ENCODE data around the gene PLPPR3. TPM values are rescaled to one million over a fixed set of nuclear protein-coding genes. Genes with fewer than 3 reads are reported as not detected.

PLPPR3 gene
- total and polyA plus RNA-seq, 9 of the 15 experiments (the other 6 are each of a cell fraction or from before 2014, with no cell fraction given) = 0.01 to 48.2 (median 8.6) TPM

GRCh38 chr19:850221-850978 lies 28.6 kb upstream of the PLPPR3 start (continued):
- TF ChIP-seq ZNF280A (IDR thresholded peaks at IDR 0.05; ENCODE audit: low read depth, partially characterized antibody) = no peak
- TF ChIP-seq EP300 (IDR thresholded peaks at IDR 0.05; ENCODE audit: low read length) = peak; percentile 31; the same call in 1 of the 2 replicates
- no peak for TF ChIP-seq SNAPC5 (CRISPR knock-in tag; IDR thresholded peaks at IDR 0.05)
- TF ChIP-seq ARID1B (IDR thresholded peaks at IDR 0.05) = 0 out of 2 replicates have a peak, but pooled peaks have one; percentile 9
- no peak for TF ChIP-seq NFYB (IDR thresholded peaks at IDR 0.05; ENCODE audit: extremely low read depth, insufficient read length)
- no peak for TF ChIP-seq ZBTB26 (CRISPR knock-in tag; IDR thresholded peaks at IDR 0.05)
- TF ChIP-seq ZNF140 (CRISPR knock-in tag; IDR thresholded peaks at IDR 0.05) = no peak
- no peak for TF ChIP-seq ZNF197 (CRISPR knock-in tag; IDR thresholded peaks at IDR 0.05; ENCODE audit: low read depth)
- TF ChIP-seq AFF1 (IDR thresholded peaks at IDR 0.05; ENCODE audit: low read depth in 1 of 2, partially characterized antibody in 2 of 2) = no peak
- TF ChIP-seq SIN3B (IDR thresholded peaks at IDR 0.05; ENCODE audit: low read depth) = no peak
- TF ChIP-seq NFRKB (IDR thresholded peaks at IDR 0.05; ENCODE audit: low read depth) = no peak
- no peak for TF ChIP-seq ZNF518B (CRISPR knock-in tag; IDR thresholded peaks at IDR 0.05)
- no peak for TF ChIP-seq MTF1 (CRISPR knock-in tag; IDR thresholded peaks at IDR 0.05; ENCODE audit: borderline replicate concordance)
- TF ChIP-seq ZNF395 (CRISPR knock-in tag; IDR thresholded peaks at IDR 0.05) = no peak

All from K562 (cell line).